HK-2 (cell line): ENCODE results near the gene TTC28.

Source experiments
- DNase-seq: peaks from one replicate; pipeline ENCODE4 v3.0.0-alpha.2; 2018; ENCODE audit not compliant: unreplicated experiment

Gene TTC28

DNA sequence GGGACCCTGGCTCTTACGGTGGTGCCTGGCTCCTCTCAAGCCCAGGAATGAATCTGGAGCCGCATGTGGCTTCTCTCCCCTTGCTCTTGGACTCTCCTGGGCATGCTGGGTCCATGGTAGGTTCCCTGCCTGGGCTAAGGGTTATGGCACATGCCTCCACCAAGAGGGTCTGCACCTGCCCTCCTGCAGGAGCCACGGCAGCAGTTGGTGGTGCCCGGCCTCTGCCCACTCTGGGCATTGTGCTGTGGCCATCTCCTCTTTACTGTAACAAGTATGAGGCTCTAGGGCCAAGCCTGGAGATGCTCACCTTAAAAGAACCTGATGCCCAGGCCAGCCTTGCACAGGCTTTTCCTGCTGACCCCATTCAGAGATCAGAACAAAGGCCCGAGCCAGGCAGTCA, 656.6 kb downstream of the TTC28 start:
- no peak for DNase-seq

DNA sequence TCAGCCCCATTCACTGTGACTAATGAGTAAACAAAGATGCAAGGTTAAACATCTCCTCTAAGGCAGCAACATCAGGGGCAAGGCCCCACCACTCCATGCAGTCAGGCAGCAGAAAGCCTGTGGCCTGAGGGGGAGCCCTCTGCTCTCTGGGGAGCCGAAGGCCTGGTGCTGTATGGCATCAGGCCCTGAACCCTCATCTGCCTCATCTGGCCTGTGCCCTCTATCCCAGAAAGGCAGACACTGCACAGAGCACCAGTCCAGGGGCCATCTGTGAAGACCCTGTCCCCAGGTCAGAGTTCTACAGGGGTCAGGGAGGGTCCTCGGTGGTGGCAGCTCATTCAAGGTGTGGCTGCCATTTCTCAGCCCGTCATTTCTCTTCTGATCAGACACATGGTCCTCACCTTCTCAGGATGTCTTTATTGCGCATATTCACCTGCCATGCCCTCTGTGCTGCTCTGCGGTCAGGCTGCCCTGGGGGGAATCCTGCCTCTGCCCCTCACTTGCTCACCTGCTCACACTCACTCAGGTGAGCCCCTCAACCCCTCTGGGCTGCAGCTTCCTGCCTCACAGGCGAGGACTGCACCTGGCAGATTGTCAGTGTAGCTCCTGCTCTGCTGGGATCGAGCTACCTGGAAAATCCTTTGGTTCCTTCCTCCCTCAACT, 657.5 kb downstream of the TTC28 start:
- no peak for DNase-seq

DNA sequence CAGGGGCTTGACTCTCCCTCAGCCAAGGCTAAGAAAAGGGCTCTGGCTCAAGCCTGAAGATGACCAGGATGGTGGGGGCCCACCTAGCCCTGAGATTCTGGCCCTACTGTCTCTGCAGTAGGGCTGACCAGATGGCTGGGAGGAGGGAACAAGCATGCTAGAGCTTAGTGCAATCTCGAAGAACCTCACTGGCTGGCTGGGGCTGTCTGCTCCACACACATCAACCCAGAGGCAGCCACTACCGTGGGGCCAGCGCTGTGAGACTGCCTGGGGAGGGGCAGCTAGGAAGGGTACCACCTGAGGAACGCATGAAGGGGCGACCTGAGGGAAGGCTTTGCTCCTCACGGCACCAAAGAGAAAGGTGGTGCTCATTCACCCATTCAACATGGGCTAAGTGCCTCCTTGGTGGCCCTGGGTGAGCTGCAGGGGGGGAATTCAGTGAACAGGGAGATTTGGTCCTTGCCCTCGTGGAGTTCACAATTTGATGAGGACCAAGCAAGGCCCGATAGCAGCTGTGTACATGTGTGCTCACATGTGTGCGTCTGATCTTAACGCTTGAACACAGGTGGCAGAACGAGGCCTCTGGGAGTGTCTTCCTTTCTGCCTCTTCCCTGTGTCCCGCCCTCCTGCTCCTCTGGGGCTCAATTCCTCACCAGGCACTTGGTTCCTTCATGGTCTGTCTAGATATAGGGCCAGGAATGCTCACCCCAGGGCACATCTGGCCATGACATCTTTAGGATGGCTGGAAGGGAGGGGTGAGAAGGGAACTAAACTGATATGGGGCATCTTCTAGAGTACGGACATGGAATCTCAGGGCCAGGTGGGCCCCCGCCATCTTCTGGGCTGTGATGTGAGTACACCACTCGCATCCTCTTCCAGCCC, 658.3 kb downstream of the TTC28 start:
- no peak for DNase-seq

DNA sequence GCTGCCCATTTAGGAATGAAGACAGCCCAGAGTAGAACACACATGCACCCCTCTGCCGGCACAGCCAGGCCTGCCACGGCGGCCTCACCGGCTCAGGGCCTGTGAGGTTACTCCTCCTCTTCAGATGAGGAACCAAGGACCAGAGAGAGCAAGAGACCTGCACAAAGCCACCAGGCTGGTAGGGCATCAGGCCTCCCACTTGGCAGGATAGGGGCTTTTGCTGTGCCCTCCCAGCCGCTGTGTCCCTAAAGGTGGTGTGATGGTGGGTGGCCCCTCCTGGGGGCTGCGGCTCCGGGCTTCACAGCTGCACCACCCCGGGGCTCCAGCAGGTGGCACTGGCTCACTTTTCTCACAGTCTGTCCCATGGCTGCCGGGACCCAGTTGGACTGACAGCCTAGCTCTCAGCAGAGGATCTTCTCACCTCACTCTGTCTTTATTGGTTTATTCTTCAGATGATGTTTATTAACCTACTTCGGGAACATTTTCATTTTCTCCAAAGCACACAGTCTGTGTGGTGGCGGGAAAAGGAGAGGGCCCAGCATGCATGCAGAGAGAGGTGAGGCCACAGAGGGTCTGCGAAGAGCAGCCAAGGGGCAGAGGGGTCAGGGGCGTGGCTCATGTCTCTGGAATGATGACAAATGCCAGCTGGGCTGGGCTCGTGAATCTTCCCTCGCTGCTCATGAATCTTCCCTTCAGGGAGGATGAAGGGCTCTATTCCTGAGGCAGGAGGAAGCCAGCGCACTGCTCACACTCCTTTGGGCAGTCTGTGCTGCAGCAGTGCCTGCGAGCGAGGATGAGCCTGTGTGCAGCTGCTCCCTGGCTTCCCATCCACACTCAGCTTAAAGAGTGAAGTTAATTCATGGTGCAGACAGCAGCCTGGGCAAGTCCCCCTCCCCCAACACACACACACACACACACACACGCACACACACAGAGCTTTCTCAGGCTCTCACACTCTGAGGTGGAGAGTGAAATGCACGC, 659.5 kb downstream of the TTC28 start:
- DNase-seq = peak; percentile 72

DNA sequence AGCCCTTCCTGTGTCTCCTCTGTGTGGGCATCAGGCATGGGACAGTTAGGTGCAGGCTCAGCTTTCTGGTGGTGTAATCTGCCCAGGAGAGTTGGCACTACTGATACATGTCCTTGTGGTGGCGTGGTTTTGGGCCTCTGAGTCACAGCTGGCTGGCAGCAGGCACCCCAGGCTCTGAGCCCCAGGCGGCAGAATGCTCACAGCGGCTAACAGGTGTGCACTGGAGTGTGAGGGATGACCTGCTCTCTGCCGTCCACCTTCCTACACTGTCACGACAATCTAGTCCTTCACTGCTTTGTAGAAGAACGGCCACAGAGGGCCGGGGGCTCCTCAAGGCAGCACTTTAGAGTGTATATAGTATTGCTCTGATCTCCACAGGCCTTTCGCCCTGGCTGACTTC, 660.3 kb downstream of the TTC28 start:
- DNase-seq = peak; percentile 73

DNA sequence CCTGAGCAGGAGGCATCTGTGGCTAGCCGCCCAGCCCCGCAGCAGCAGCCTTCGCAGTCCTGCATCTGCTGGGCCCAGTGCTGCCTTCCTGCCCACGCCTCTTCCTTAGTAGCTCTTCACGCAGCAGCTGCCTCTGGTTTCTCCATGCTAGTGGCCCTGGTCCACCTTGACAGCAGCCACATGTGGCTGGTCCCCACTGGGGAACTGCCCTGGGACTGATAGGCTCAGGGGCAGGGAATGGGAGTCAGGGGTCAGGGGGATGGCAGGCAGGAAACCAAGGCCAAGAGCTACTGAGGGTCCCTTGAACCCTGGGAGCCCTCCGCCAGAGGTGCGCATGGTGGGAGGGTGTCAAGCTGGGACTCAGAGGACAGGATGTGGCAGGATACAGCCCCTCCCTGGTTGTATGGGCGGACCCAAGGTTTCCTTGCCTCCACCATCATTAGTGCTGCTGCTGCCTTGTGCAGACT, 661.1 kb downstream of the TTC28 start:
- no peak for DNase-seq

DNA sequence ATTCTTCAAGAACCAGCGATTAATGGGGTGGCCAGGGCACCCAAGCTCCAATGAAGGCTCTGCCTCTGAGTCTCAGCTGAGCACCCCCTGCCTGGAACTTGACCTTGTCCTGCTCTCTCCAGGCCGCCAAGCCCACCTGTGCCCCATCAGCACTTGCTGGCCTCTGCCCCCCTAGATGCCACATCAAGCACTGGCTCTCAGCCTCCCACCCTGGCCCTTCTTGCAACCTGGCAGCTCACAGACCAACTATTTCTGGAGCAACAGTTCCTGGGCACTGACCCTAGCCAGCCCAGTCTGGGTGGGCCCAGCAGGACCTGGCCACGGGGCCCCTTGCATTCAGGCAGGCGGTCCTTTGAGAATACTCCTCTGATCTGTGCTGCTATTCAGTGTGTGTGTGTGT, 661.8 kb downstream of the TTC28 start:
- no peak for DNase-seq

DNA sequence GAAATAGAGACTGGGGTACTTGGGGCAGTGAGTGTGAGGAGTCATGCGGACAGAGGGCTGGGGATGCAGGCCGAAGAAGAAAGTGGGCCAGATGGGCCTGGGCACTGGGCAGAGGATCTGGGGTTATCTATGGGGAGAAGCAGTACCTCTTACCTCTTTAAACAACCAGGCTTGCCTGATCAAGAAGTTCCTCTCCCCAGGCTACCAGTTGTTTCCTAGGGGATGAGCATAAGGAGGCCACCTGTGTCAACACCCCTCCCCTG, 662.2 kb downstream of the TTC28 start:
- DNase-seq = no peak

DNA sequence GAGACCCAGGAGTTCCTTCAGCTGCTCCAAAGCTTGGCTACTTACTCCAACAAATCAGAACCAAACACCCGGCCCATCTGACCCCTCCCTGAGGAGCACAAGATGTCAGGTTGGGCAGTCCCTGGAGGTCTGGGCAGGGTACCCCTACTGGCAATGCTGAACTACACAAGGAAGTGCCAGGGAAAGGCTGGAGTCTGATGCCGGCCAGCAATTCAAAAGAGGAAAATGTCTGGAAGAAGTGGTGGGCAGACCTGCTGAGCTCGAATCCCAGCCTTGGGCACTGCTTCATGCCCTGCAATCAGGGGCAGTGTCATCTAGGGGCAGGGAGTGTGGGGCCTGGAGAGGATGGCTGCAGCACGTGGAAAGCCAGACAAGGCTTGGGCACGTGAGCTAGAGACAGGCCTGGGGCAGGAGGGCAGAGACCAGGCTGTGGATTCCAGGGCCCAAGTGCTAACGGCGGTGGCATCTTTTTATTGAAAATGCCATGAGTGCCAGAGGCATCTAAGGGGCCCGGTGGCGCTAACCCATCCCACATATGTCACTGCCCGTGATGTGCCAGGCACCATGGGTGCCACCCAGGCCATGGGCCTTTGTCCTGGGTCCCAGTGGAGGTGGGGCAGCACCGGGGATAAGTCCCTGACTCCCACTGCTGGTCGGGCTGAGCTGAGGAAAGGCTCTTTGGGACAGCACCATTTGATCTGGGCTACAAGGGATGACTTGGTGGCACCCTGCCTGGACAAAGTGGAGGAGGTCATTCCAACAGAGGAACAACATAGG, 662.7 kb downstream of the TTC28 start:
- DNase-seq = no peak

DNA sequence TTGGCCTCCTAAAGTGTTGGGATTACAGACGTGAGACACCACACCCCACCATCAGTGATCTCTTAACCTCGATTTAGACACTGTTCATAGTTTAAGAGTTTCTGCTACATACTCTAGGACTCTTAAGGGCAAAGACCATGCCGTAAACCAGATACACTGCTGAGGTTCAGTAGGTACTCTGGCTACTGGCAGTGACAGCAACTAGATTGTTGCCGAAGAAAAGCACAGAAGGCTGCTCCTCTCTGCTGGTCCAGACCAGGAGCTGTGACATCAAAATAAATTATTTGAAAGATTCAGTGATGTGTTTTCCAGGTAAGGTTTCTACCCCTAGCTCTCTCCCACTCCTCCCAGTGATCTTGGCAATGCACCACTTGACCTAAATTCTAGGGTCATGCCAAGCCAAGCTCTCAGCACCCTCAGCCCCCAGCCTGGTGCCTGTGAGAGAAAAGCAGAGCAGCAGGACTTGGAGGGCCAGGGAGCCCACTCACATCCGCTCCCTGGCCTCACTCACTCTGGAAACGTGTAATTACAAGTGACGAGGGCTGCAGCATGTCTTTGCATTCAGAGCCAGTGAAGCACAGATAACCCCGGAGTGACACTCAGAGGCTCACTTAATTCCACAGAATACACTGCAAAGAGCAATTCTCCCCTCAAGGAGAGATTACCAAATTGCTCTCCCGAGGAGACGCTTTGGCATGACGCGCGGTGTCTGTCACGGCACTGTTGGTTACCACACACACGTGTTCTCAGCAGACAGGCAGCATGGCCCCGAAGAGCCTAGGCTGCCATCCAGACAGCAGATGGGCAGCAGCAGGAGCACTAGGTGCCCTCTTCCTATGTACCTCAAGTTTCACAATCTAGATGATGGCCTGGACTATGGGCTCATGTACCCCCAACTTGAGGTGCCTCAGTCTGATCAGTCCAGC, 663.7 kb downstream of the TTC28 start:
- DNase-seq = no peak

DNA sequence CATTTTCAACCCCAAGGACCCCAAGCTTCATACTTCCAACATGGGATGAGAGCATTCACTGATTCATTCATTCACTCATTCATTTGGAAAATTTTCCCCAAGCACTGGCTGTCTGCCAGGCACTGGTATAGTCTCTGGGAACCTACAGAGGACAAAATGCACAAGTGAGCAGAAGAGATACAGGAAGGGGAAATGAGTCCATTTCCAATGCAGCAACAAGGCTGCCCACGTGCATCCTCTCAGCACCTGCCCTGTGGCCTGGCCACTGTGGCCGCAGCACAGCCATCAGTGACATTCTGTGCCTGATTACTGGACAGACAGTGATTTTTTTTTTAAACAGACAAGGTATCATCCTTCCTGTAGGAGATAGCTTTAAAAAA, 664.6 kb downstream of the TTC28 start:
- DNase-seq = no peak

DNA sequence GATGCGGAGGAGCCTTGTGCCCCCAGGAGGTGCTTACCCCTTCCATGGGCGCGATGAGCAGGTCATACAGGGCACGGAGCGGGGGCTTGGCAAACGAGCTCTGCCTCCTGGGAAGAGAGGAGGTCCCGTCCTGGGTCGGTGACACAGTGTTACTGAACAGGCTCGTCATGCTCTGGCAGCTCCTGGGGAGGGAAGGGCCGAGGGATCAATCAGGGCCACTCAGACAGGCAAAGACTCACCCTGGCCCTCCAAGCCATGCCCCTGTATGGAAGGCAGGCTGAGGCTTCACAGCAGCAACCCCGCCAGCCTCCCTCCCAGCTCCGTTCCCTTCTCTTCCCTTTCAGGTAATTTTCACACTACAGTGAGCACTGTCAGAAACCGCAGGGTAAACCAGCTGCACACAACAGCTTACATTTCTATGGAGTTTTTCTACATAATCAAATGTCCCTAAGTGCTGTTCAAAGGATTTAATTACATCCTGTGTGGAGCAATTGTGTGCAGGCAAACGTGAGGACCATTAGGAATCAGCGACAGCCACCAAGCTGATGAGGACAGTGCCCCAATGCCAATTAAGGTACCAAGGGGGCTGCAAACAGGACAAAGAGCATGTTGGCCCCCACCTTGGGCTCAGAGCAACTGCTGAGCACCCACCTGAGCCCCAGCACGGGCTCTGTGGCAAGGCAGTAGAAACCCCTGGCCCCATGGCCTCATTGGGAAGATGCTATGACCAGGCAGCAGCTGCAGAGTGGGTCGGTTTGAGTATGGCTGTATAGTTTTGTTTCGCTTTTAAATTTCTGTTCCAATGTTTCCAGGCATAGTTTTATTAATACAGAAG, 665.2 kb downstream of the TTC28 start:
- DNase-seq = no peak

DNA sequence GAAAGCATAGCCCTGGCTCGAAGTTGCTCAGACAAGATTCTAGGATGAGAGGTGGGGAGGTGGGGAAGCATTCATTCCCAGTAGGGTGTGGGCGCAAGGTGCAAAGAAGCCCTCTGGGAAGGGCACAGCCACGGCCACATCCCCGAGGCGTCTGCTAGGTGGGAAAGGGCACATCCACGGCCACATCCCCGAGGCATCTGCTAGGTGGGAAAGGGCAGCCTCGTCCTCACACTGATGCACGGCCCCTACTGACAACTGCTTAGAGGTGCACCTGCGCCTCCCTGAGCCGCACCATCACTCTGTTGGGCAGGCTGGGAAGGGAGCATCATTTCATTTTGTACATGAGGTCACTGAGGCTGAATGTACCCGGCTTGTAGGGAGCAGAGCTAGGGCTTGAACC, 666.0 kb downstream of the TTC28 start:
- no peak for DNase-seq

DNA sequence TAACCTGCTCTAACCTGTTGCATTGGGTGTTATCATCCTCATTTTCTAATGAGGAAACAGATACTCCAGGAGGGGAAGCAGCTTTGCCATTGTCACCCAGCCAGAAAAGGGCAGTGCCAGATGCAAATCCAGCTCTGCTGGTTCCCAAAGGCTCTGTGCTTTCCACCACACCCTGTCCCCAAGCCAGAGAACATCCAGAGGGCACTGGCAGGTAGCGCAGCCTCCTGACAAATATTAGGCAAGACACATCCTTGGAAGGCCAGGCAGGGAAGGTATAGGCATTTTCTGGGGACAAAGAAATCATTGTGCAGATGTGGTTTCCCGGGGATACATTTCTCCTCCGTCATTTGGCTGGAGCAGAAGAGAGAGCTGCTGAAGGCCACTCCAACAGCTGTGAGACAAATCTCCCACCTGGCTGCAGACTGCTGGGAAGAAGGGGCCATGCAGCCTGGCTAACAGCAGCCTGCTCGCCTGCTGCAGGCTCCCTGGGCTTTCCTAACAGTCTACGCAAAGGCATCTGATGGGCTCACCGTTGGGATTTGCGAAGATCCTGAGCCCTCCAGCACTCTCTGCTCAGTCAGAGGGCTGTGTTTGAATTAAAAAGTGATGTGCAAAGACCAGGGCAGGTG, 666.7 kb downstream of the TTC28 start:
- DNase-seq = no peak

DNA sequence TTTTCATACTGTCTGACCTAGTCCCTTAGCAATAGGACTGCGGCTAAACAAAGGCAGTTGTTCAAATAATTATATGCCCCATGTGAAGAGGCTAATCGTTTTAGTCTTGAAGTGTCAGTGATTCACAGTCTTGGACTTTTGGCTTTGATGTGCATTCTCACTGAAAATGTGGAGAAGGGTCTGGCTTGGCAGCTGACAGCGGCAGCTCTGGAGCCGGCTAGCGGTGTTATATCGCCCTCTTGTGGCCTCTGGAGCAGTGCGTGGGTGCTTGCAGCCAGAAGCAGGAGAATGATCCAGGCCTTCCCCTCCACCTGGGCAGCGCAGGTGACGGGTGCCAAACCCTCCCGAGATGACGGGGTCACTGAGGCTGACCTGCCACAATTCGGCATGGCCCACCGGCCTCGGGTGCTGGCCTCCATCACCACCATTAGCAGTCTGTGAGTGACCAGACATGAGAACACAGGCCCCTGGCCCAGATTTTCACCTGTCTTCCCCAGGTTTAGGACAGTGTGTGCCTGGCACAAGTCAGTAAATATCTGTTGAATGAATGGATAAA, 670.3 kb downstream of the TTC28 start:
- DNase-seq = peak; percentile 75

DNA sequence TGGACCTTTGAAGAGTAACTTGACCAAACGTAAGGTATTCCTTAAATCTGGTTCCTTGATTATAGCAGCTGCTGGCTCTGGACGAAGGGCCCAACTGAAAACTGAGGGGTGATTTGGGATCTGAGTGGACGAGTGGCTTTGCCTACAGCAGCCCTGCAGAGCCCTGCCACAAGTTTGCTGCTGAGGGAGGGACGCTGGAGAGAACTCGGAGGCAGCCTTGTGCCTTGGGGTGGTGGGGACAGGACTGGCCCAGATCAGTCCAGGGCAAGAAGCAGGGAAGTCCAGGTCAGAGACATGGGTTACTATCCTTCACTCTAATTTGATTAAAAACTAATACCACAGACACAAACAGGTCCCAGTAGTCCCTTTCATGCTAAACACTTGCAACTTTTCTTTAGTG, 671.0 kb downstream of the TTC28 start:
- DNase-seq = no peak

DNA sequence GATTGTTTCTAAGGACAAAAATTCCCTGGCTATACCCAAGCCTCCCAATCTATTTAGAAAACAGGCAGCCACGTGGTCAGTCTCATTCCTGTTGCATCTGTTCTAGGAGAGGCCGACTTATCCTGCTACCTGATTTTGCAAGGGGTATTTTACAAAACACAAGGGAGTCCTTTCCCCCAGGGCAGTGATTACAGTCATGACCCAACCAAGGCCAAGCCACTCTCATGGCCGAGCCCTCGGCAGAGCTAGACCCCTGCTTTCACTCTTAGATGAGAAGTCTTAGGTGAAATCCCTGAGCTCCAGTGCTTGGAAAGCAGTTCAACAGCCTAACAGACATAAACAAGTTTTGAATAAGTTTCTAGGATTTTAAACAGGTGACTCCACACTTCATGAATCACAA, 671.6 kb downstream of the TTC28 start:
- no peak for DNase-seq

DNA sequence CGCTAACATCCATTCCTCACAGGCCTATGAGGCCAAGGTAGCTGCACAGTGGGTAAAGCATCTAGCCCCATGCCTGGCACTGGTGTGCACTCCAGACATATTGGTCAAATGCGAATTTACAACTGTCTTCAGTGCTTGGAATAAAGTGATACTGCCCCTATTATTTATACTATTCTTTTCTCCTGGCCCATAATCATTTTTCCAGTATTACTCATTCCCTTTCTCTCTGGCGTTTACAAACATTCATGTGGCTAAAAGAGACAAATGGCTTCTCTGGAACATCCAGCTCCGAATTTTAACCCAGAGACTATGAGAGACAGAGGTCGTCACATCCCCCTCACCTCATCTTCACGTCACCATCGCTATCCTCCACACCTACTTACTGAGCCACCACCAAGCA, 673.4 kb downstream of the TTC28 start:
- no peak for DNase-seq

DNA sequence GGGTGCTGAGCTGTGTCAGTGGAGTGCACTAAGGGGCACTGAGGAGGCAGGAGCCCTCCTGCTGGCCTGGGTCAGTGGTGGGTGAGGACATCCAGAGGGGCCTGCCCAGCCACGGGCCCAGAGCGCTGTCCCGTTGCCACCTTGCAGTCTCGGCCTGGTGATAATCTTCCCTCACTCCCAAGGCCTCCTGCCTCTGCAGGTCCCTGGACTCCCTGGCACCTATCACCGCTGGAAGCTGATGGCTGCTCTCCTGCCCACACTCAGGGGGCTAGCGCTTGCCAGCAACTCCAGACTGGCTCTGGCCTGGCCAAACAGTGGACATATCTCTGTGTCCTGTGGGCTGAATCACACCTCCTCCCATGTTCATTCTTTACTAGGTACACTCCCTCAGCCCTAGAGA, 674.1 kb downstream of the TTC28 start:
- DNase-seq = no peak
